Measurements from ENCODE around the gene SOX4. TPM values are rescaled to one million over a fixed set of nuclear protein-coding genes. Genes with fewer than 3 reads are reported as not detected.

Gene SOX4
- total and polyA plus RNA-seq, 5 donors from 2014 or later: 0.30 to 7.6 (median 0.52) TPM

- peaks cover 39% of the 10 kb centered on the region for H3K4me1 ChIP-seq (ENCODE audit: control insufficient read depth, insufficient read depth, low read length, poor library complexity, severe bottlenecking)
- peak overlapping the region in 1 of 3 donors; percentile 36 for H3K27ac Mint-ChIP-seq
- DNase-seq: peak; percentile 8 to 55 (median 22)
- peak in 1 of 2 donors; percentile 9 for ATAC-seq (ENCODE audit: low read depth in 2 of 2)
- peaks cover 0 to 6% (median 2%) of the 10 kb centered on the region in 7 donors for H3K9me3 Mint-ChIP-seq
- H3K36me3 ChIP-seq (ENCODE audit: control insufficient read depth, insufficient read depth, low read length): no peaks in the 10 kb centered on the region
- H3K4me1 Mint-ChIP-seq: peaks cover 4 to 23% (median 14%) of the 10 kb centered on the region in 4 donors
- H3K27ac ChIP-seq (ENCODE audit: insufficient read depth, low read length, poor library complexity, severe bottlenecking): no peak overlapping the region
- peak overlapping the region; percentile 88 for H3K4me3 ChIP-seq (ENCODE audit: low read depth, low read length)
- no peaks in the 10 kb centered on the region for H3K9me3 ChIP-seq (ENCODE audit: control insufficient read depth in 2 of 2, low read length in 2 of 2)
- H3K36me3 Mint-ChIP-seq: no peaks in the 10 kb centered on the region
- peaks cover 43% of the 10 kb centered on the region for H3K27me3 ChIP-seq (ENCODE audit: control insufficient read depth, insufficient read depth, low read length)
- H3K27me3 Mint-ChIP-seq: peaks cover 57% of the 10 kb centered on the region
- peak overlapping the region; percentile 89 to 96 (median 91) for H3K4me3 Mint-ChIP-seq
Measured at GRCh38 chr6:21594416-21595281, 1.1 kb downstream of the SOX4 start.

GRCh38 chr6:21595285-21596144, 2.0 kb downstream of the SOX4 start:
- Histone ChIP-seq H3K27ac (ENCODE audit: insufficient read depth, low read length, poor library complexity, severe bottlenecking) (no peak overlapping the region), H3K27me3 (ENCODE audit: control insufficient read depth, insufficient read depth, low read length) (peaks cover 37% of the 10 kb centered on the region), H3K4me1 (ENCODE audit: control insufficient read depth, insufficient read depth, low read length, poor library complexity, severe bottlenecking) (peaks cover 39% of the 10 kb centered on the region), H3K4me3 (ENCODE audit: low read depth, low read length) (peak overlapping the region; percentile 60), H3K36me3 (ENCODE audit: control insufficient read depth, insufficient read depth, low read length) (no peaks in the 10 kb centered on the region), H3K9me3 (ENCODE audit: control insufficient read depth in 2 of 2, low read length in 2 of 2) (no peaks in the 10 kb centered on the region)
- peaks cover 54% of the 10 kb centered on the region for H3K27me3 Mint-ChIP-seq
- ATAC-seq (ENCODE audit: low read depth in 2 of 2) (peak in 1 of 2 donors; percentile 16), DNase-seq (peak; percentile 6 to 36 (median 25))
- peak overlapping the region; percentile 83 to 93 (median 87) for H3K4me3 Mint-ChIP-seq
- no peaks in the 10 kb centered on the region for H3K36me3 Mint-ChIP-seq
- peaks cover 0 to 3% (median 2%) of the 10 kb centered on the region in 7 donors for H3K9me3 Mint-ChIP-seq
- peaks cover 3 to 23% (median 14%) of the 10 kb centered on the region in 4 donors for H3K4me1 Mint-ChIP-seq
- peak overlapping the region in 1 of 3 donors; percentile 41 for H3K27ac Mint-ChIP-seq

- Histone ChIP-seq H3K36me3 (ENCODE audit: control insufficient read depth, insufficient read depth, low read length) (no peaks in the 10 kb centered on the region), H3K4me3 (ENCODE audit: low read depth, low read length) (peak overlapping the region; percentile 72), H3K4me1 (ENCODE audit: control insufficient read depth, insufficient read depth, low read length, poor library complexity, severe bottlenecking) (peaks cover 39% of the 10 kb centered on the region), H3K9me3 (ENCODE audit: control insufficient read depth in 2 of 2, low read length in 2 of 2) (no peaks in the 10 kb centered on the region), H3K27ac (ENCODE audit: insufficient read depth, low read length, poor library complexity, severe bottlenecking) (no peak overlapping the region), H3K27me3 (ENCODE audit: control insufficient read depth, insufficient read depth, low read length) (peaks cover 33% of the 10 kb centered on the region)
- ATAC-seq (ENCODE audit: low read depth in 2 of 2) (no peak), DNase-seq (peak; percentile 11 to 37 (median 13))
- Mint-ChIP-seq H3K4me1 (peaks cover 3 to 23% (median 14%) of the 10 kb centered on the region in 4 donors), H3K36me3 (no peaks in the 10 kb centered on the region), H3K4me3 (peak overlapping the region; percentile 83 to 93 (median 87)), H3K9me3 (peaks cover 0 to 3% (median 2%) of the 10 kb centered on the region in 7 donors), H3K27ac (peak overlapping the region; percentile 31 to 69 (median 41)), H3K27me3 (peaks cover 55% of the 10 kb centered on the region)
Measured at GRCh38 chr6:21596145-21596948, 2.8 kb downstream of the SOX4 start.

- H3K27ac Mint-ChIP-seq: peak overlapping the region; percentile 31 to 56 (median 41)
- no peaks in the 10 kb centered on the region for H3K9me3 ChIP-seq (ENCODE audit: control insufficient read depth in 2 of 2, low read length in 2 of 2)
- H3K27me3 Mint-ChIP-seq: peaks cover 58% of the 10 kb centered on the region
- peaks cover 39% of the 10 kb centered on the region for H3K4me1 ChIP-seq (ENCODE audit: control insufficient read depth, insufficient read depth, low read length, poor library complexity, severe bottlenecking)
- H3K36me3 ChIP-seq (ENCODE audit: control insufficient read depth, insufficient read depth, low read length): no peaks in the 10 kb centered on the region
- no peak for ATAC-seq (ENCODE audit: low read depth in 2 of 2)
- peak in 2 of 3 donors; percentile 30 to 39 for DNase-seq
- H3K4me3 Mint-ChIP-seq: peak overlapping the region; percentile 79 to 93 (median 86)
- H3K4me1 Mint-ChIP-seq: peaks cover 3 to 23% (median 14%) of the 10 kb centered on the region in 4 donors
- H3K27ac ChIP-seq (ENCODE audit: insufficient read depth, low read length, poor library complexity, severe bottlenecking): no peak overlapping the region
- H3K9me3 Mint-ChIP-seq: peaks cover 0 to 3% (median 2%) of the 10 kb centered on the region in 7 donors
- no peaks in the 10 kb centered on the region for H3K36me3 Mint-ChIP-seq
- H3K27me3 ChIP-seq (ENCODE audit: control insufficient read depth, insufficient read depth, low read length): peaks cover 28% of the 10 kb centered on the region
- H3K4me3 ChIP-seq (ENCODE audit: low read depth, low read length): peak overlapping the region; percentile 72
Measured at GRCh38 chr6:21596949-21597682, 3.6 kb downstream of the SOX4 start.

- no peaks in the 10 kb centered on the region for H3K9me3 ChIP-seq (ENCODE audit: control insufficient read depth in 2 of 2, low read length in 2 of 2)
- peaks cover 38% of the 10 kb centered on the region for H3K4me1 ChIP-seq (ENCODE audit: control insufficient read depth, insufficient read depth, low read length, poor library complexity, severe bottlenecking)
- DNase-seq (peak in 2 of 3 donors; percentile 2 to 10), ATAC-seq (ENCODE audit: low read depth in 2 of 2) (no peak)
- peak overlapping the region; percentile 72 for H3K4me3 ChIP-seq (ENCODE audit: low read depth, low read length)
- H3K27me3 Mint-ChIP-seq: peaks cover 58% of the 10 kb centered on the region
- H3K4me1 Mint-ChIP-seq: peaks cover 3 to 23% (median 14%) of the 10 kb centered on the region in 4 donors
- H3K36me3 ChIP-seq (ENCODE audit: control insufficient read depth, insufficient read depth, low read length): no peaks in the 10 kb centered on the region
- peak overlapping the region in 3 of 4 donors; percentile 39 to 83 (median 68) for H3K4me3 Mint-ChIP-seq
- no peak overlapping the region for H3K27ac Mint-ChIP-seq
- H3K27me3 ChIP-seq (ENCODE audit: control insufficient read depth, insufficient read depth, low read length): peaks cover 28% of the 10 kb centered on the region
- H3K9me3 Mint-ChIP-seq: peaks cover 0 to 3% (median 2%) of the 10 kb centered on the region in 7 donors
- no peak overlapping the region for H3K27ac ChIP-seq (ENCODE audit: insufficient read depth, low read length, poor library complexity, severe bottlenecking)
- H3K36me3 Mint-ChIP-seq: no peaks in the 10 kb centered on the region
Measured at GRCh38 chr6:21597801-21598673, 4.5 kb downstream of the SOX4 start.

GRCh38 chr6:21598674-21599023, 5.1 kb downstream of the SOX4 start:
- H3K36me3 Mint-ChIP-seq: no peaks in the 10 kb centered on the region
- H3K4me1 Mint-ChIP-seq: peaks cover 3 to 23% (median 14%) of the 10 kb centered on the region in 4 donors
- Histone ChIP-seq H3K4me1 (ENCODE audit: control insufficient read depth, insufficient read depth, low read length, poor library complexity, severe bottlenecking) (peaks cover 33% of the 10 kb centered on the region), H3K27me3 (ENCODE audit: control insufficient read depth, insufficient read depth, low read length) (peaks cover 28% of the 10 kb centered on the region), H3K36me3 (ENCODE audit: control insufficient read depth, insufficient read depth, low read length) (no peaks in the 10 kb centered on the region), H3K9me3 (ENCODE audit: control insufficient read depth in 2 of 2, low read length in 2 of 2) (no peaks in the 10 kb centered on the region), H3K27ac (ENCODE audit: insufficient read depth, low read length, poor library complexity, severe bottlenecking) (no peak overlapping the region), H3K4me3 (ENCODE audit: low read depth, low read length) (peak overlapping the region; percentile 8)
- peaks cover 58% of the 10 kb centered on the region for H3K27me3 Mint-ChIP-seq
- H3K9me3 Mint-ChIP-seq: peaks cover 0 to 3% (median 2%) of the 10 kb centered on the region in 7 donors
- H3K27ac Mint-ChIP-seq: peak overlapping the region in 1 of 3 donors; percentile 11
- H3K4me3 Mint-ChIP-seq: peak overlapping the region in 1 of 4 donors; percentile 83
- ATAC-seq (ENCODE audit: low read depth in 2 of 2) (no peak), DNase-seq (no peak)
